Measurements from ENCODE around the gene MYOF.
"Not testable (repeated sequence)": the region's sequence is repeated elsewhere in the genome, so short reads cannot be mapped to it uniquely, and the experiment has no call there.

The MYOF gene

DNA sequence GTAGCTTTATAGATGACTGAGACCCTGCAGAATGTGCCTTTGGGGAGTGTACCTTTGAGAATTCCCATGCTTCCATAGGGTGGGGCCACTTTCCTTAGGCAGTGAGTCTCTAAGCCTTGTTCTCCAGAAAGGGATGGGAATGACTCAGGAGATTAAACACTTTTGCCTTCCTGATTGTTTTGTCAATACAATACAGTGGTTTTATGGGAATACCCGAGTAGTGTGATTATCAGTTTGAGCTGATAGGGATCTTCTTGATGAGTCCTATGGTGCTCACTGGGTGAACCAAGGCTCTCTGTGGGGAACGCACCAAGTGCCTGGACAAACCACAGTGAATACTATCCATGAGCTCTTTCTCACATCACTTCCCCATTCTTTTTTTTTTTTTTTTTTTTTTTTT lies 6.3 kb downstream of the MYOF start:
- no peak for DNase-seq

DNA sequence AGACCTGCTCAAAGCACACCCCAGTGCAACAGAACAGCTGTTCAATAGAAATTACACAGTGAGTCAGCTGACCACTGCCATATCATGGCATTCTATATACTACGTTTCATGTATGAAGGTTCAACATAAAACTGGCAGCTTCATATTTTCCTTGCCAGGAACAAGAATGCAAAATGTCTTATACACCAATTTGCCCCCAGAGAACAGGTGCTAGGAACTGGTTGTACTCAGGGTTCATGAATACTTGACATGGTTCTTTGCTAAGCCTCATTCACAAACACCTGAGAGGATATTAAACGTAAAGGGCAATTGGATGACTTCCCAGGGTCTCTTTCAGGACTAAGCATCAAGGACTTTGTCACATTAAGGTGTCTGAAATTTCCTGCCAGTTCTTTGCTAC lies 6.9 kb downstream of the MYOF start:
- no peak for DNase-seq

DNA sequence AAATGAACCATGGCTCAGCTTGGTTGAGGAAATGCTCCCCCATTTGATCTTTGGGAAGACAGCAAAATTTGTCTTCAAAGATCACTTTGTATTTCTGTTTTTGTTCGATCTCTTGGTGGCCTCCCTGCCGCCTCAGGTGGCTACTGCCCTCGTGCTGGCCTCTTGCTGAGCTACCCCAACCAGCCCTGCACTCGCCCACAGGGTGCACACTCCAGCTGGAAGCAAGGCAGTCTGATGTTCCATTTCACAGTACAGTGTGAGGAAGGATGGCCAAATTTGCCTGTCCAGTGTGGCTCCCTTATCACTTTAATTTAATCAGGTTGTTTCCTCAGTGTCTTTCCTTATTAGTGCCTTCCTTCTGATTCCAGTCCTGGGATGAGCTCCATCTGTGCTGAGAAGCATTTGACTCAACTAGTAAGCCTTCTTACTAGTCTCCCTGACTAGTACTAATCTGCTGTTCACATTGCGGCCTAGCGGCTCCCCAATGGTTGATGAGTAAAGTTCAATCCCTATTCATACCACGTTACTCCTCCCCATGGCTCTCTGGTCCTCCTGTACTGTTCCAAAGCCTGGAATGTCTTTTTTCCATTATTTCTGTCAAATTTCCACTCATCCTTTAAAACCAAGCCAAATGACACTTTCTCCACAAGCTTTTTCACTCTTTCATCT lies 8.2 kb downstream of the MYOF start:
- no peak for DNase-seq

DNA sequence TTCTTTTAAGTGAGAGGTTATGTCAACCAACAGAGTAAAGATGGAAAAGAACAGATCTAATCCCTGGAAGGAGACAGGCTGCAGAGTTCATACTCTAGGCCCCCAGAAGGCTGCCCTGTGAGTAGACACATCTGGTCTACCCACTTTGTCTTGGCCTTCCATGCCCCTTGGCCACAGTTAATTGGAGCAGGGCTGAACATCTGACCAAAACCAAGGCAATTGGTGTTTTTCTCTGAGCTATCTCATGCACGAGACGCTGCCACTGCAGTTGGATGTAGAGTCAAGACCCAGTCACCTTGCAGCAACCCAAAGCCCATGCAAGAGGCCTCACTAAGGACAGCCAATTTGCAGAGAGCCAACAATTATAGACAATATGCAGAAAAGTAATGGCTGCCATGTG lies 9.0 kb downstream of the MYOF start:
- no peak for DNase-seq

DNA sequence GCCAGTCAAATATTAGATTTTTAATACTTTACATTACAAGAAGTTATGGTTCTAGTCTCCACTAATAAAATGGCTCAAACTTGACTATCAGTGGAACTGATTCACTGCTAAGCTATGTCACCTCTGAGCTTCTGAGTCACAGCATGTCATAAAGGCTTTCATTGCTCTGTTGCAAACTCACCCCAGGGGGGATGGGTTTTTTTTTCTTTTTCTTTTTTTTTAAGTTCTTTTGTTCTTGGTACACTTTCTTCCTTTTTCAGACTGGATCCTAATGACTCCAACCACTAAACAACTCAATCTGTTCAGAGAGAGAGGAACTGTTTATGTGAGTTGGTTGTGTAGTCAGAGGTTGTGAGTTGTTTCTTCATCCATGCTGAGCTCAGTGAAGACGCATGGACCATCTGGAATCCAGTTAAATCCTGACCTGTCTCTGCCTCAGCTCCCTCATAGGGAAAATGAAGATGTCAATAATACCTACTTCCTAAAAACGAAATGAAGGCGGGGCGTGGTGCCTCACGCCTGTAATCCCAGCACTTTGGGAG lies 11.0 kb downstream of the MYOF start:
- DNase-seq: no peak

DNA sequence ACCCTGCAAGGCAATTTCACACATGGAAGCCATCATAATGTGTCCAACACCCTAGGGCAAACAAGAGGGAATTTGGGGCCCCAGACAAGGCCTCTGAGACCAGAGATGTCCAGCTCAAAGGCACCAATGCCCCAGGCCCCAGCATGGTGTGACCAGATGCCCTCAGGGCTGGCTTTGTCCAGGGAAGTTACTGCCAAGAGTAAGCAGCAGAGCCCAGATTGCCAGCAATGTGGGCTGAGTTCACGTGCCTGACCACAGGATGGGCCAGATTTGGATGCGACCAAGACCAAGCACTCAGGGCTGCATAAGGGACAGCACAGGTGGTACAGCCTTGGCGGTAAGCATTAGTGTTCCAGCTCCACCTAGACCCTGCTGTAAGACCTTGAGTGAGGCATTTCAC lies 12.7 kb downstream of the MYOF start:
- DNase-seq: no peak

DNA sequence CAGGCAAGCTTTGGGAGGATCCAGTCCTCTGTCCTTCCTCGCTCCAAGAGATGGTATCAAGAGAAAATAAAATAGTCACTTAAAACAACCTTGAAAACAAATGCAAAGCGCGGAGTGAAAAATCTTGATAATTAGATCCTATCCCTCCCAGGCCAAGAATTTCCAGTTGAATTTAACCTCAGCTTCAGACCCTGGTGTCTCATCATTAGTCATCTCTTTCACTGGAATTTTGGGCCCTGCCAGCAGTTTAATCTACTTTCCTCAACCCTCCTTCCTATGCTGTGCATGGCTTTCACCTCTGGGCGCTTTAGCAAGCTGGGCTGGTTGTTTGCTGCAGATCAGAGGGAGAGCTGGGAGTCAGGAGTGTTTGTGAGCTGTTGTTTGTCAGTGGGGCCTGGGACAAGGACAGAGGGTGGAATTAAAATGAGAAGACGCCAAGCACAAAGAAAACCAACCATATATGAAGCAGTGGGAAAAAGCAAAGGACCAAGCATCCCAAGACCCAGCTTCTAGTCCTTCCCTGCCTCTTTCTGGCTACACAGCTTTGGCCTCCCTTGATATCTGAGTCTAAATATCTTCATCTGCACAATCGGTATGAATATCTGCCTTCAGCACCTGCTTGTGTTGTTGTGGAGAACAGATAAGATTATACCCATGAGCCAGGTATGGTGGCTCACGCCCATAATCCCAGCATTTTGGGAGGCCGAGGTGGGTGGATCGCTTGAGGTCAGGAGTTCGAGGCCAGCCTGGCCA lies 13.5 kb downstream of the MYOF start:
- no peak for DNase-seq

DNA sequence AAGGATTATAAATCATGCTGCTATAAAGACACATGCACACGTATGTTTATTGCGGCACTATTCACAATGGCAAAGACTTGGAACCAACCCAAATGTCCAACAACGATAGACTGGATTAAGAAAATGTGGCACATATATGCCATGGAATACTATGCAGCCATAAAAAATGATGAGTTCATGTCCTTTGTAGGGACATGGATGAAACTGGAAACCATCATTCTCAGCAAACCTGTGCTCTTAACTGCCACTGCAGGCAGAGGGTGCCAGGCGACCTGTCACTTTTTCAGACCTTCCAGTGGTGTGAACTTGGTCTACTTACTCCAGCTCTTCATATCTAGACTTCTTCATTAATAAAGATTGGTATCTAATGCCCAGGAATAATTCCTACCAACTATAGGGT lies 14.5 kb downstream of the MYOF start:
- DNase-seq: not testable (repeated sequence)

DNA sequence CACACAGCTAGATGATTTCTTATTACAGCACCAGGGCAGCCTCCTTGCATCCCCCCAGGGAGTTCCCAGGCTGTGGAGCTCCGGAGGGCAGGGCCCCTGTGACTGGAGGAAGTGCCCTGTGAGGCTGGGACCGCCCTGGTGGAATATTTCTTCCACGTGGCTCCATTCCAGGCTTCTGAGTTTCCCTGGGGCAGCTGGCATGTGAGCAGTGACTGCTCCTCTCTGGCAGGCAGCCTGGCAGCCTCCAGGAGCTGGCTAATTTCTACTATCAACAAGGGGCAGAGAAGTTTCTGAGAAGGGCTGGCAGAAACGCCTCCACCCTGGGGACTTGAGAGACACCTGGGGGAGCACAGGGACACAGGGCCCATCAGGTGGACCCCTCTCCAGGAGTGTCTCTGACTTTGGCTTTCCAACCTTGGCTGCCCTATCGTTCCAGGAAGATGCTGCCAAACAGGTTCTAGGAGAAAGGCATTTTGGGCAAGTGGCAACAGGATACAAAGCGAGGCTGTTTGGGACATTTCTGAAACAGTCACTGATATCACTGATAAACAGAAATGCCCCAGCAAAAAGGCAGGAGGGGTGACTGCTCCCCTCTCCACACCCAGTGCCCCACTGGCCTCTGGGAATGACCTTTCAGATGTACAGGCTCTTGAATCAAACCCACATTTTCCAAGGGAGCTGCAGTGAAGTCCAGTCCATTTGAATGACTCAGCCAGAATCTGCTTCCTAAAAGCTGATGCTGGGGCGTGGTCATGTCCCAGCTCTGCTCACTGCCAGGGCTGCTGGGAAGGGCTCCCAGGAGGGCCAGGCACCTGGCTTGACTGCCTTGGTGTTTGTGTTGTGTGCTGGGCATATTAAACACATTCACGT lies 16.1 kb downstream of the MYOF start:
- no peak for DNase-seq

DNA sequence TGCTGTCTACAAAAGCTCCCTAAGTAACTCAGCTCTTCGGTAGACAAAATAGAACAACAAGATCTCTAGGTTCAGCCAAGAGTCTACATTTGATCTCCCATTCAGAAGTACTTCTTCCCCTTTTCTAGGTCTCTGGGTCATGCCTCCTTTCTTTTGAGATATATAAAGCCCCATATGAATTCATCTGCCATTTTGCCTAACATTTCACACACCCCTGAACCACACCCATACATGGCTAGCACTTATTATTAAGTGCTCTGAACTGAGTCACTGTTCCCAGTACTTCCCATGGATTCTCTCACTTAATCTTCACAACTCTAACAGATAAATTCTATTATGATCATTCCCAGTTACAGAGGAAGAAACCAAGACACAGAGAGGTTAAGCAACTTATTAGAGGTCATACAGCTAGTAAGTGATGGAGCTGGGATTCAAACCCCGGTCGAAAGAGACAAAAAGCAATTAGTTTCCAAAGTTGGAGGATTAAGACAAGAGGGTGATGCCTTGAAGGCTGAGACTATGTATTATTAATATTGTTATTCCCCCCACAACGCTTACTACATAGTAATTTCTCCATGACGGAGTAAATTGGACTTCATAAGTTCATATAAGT lies 17.3 kb downstream of the MYOF start:
- DNase-seq: no peak

DNA sequence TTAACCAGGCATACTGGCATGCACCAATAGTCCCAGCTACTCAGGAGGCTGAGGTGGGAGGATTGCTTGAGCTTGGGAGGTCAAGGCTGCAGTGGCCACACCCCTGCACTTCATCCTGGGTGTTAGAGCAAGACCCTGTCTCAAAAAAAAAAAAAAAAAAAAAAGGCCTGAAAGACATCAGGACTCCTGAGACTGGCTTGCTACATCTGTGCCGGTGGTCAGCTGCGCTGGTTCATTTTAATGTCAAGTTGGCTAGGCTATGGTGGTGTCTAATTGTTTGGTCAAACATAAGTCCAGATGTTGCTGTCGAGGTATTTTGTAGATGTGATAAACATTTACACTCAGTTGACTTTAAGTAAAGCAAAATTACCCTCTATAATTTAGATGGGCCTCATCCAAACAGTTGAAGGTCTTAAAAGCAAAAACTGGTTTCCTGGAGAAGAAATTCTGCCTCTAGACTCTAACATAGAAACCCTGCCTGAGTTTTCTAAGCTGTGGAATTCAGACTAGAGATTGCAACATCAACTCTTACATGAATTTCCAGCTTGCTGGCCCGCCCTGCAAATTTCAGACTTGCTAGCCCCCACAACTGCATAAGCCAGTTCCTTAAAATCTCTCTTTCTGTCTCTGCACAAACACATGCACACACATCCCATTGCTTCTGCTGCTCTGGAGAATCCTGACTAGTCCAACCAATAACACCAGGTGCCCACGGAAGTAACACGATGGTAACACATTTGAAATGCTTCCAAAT lies 18.2 kb downstream of the MYOF start:
- no peak for DNase-seq

DNA sequence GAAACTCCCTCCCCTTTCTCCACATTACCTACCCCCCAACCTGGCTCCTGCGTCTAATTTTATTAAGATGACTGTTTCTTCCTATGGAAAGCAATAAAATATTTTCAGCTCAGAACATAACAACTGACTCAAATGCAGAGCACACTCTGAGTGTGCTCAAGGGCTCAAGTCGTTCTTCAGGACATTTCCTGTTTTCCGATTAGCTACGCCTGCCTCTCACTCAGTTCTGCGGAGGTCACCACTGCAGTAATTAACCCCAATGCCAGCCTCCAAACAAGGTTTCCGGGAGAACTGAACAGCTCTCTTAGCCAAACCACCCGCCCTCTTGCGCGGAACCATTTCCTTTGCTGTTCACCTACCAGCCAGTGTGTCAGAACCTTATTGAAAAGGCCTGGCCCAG lies 19.3 kb downstream of the MYOF start:
- no peak for DNase-seq

DNA sequence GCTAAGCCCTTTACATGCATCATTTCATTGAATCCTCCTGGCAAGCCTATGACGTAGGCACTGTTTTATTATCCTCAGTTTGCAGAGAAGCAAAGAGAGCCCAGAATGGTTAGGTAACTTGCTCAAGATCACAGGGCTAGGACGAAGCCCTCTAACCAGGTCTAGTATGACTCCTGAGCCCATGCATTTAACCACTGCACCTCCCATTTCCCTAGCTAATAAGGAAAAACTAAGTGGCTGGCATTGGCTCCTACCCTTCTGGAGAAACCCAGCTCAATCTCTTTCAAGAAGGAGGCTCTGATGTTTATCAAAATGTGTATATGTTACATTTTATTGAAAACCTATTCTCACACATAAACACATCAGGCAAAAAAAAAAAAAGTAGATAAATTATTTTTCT lies 19.8 kb downstream of the MYOF start:
- no peak for DNase-seq

DNA sequence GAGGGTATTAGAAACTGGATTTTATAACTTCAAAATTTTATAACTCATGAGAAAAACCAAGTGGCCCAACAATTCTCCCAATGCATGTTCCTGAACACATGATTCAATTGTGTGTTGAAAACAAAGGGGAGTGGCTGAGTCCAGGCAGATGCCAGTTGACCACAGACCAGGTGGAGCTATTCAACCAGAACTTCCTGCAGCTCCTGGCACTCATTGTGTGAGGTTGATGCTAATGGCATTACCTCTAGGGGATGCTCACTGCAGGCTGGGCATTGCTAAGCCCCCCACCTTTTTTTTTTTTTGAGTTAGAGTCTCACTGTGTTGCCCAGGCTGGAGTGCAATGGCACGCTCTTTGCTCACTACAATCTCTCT lies 20.3 kb downstream of the MYOF start:
- no peak for DNase-seq

DNA sequence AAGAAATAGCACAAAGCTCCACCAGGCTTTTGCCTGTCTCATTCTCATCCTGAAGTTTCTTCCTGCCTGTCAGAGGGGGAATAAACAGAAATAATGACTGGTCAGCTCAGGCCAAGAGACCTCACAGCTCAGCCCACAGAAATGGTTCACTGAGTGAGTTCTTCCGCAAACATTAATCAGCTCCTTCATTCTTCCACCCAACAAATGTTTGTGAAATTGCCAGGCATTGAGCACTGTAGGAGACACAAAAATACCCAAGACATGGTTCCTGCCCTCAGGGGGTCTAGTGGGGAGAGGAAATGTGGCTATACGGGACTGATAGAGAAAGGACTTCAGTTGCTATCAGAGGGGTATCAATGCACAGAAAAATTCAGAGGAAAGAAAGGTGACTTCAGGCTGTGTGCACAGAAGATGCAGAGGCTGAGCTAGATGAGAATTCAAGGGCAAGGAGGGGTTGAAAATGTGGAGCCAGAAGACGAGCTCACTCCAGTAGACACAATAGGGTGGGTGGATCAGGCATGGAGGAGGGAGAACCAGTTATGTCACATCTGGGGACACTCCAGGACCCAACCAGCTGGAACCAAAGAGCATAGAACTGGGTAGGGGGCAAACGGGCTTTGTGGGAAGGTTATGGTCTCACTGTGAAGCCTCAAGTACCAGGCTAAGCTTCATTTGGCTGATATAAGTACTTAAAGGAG lies 20.9 kb downstream of the MYOF start:
- DNase-seq: no peak

DNA sequence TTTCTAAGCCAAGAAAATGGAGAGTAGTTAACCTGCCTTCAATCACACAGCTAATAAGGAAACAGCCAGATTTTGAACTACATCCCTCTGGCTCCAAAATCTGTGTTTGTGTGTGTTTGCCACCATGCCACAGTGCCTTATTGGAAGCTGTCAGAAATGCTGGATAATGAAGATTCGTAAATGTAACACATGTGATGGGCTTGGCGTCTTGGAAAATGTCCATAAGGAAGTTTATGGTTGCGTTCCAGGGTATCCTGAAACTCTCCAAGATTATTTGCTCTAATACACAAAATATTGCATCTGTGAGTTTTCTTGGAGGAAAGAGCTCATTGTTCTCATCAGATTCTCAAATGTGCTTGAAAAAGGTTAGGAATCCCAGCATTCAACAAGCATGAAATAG lies 22.7 kb downstream of the MYOF start:
- no peak for DNase-seq

DNA sequence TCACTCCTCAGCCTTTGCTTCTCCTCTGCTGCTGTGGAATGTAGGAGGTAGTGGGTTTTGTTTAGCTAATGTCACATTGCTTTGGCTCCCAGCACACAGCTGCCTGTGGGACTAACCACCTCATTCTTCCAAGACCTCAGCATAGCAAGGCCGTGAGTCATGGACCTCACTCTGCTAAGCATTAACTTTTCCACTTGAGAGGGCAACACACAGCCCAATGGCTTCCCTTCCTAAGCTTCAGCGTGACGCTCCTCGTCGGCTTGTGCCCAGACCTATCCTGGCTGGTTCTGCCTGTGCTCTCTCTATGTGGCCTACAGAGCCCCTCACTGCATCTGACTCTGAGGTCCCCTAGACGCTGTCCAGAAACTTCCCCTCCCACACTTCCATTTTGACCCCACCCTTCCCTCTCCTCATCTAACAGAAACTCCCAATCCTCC lies 23.3 kb downstream of the MYOF start:
- no peak for DNase-seq

DNA sequence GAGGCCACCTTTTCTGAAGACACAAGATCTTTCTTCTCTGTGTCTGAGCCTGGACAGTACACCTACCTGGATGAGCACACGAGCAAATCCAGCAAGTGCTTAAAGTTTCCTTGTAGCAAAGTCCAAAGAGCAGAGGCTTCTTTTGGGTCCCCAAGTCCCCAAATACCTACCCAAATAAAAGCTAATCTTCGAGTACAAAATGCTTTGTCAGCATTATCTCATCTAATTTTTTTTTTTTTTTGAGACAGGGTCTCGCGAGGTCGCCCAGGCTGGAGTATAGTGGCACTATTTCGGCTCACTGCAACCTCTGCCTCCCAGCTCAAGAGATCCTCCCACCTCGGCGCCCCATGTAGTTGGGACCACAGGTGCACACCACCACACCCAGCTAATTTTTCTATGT lies 24.6 kb downstream of the MYOF start:
- no peak for DNase-seq

DNA sequence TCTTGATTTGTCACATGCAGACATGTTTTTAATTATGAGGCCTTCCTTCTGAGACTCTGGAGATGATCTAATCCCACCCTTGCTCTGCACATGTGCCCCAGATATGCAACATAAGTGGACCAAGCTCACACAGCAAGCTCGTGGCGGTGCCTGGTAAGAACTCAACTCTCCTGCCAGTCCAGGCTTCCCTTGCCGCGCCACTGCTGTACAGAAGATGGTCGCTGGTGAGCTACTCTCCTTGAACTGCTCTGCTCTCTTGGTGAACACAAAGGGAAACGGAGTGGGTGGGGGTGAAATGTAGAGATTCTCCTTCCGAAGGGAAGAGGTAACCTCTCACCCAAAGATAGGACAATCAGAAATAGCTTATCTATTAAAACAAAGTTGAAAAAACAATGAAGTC lies 25.7 kb downstream of the MYOF start:
- DNase-seq: no peak

DNA sequence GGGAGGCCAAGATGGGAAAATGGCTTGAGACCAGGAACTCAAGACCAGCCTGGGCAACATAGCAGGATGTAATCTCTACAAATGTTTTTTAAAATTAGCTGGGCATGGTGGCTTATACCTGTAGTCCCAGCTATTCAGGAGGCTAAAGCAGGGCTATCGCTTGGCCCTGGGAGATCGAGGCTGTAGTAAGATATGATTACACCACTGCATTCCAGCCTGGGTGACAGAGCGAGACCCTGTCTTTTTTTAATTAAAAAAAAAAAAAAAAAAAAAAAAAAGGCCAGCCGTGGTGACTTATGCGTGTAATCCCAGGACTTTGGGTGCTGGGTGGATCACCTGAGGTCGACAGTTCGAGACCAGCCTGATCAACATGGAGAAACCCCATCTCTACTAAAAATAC lies 27.4 kb downstream of the MYOF start:
- no peak for DNase-seq

DNA sequence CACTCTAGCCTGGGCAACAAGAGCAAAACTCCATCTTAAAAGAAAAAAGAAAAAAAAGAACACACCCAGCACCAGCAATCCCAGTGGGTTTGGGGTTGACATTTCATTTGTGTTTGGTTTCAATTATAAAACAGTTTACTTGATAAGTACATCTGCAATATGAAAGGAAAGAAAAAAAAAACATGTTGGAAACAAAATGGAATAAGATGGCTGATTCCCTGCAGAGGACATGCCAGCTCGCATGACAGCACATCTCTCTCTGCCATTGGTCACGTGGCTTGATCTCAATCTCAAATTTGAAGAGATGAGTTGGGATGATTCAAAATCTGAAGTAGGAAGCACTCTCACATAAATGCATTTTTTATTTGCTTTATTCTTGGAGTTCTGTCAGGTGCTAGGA lies 28.0 kb downstream of the MYOF start:
- DNase-seq: no peak

DNA sequence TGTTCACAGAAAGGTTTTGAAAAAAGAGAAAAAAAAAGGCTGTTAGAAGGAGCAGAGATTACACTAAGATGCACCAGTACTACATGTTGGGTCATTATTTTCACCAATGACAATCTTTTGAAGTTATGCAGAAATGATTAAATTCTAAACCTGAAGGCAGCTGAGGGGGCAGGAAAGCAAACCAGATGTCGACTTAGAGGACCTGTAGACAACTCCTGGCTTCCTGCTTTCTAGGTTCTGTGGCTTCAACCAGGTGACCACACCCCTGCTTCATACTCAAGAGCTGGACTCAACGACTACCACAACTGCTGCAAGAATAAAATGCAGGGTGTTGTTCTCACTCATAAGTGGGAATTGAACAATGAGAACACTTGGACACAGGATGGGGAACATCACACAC lies 30.0 kb downstream of the MYOF start:
- DNase-seq: no peak
